ENCODE results near the gene ARMC6.

GRCh38 chr19:19064811-19065745, 31.7 kb downstream of the ARMC6 start:
- TF ChIP-seq MXI1 (IDR thresholded peaks at IDR 0.05; ENCODE audit: borderline replicate concordance, low read depth, low read length) (no peak), NFYB (CRISPR knock-in tag; IDR thresholded peaks at IDR 0.05) (no peak), NCOA5 (CRISPR knock-in tag; IDR thresholded peaks at IDR 0.05) (no peak), STAT5B (CRISPR knock-in tag; IDR thresholded peaks at IDR 0.05) (no peak), TFDP1 (CRISPR knock-in tag; IDR thresholded peaks at IDR 0.05; ENCODE audit: borderline replicate concordance) (no peak), HMG20A (CRISPR knock-in tag; IDR thresholded peaks at IDR 0.05; ENCODE audit: borderline replicate concordance) (no peak), POLR2A (IDR thresholded peaks at IDR 0.05; ENCODE audit: insufficient read depth in 1 of 2, low read depth in 2 of 2, low read length in 2 of 2) (no peak), ZFP36L2 (CRISPR knock-in tag; IDR thresholded peaks at IDR 0.05) (no peak), RXRA (CRISPR knock-in tag; IDR thresholded peaks at IDR 0.05) (no peak), ZZZ3 (CRISPR knock-in tag; IDR thresholded peaks at IDR 0.05; ENCODE audit: borderline replicate concordance) (no peak), CTCF (CRISPR knock-in tag; IDR thresholded peaks at IDR 0.05) (no peak), MED1 (CRISPR knock-in tag; IDR thresholded peaks at IDR 0.05) (no peak), MIXL1 (CRISPR knock-in tag; IDR thresholded peaks at IDR 0.05) (no peak), SMC3 (IDR thresholded peaks at IDR 0.05; ENCODE audit: low read length) (no peak)

All from HepG2 (cell line).